ENCODE results near the gene PRKCQ. TPM values are rescaled to one million over a fixed set of nuclear protein-coding genes. Genes with fewer than 3 reads are reported as not detected.

PRKCQ gene
- 0.10 TPM in 1 of 2 replicates, not detected in the other for total RNA-seq (2014; rRNA removed; shearing (Covaris generic))

- peak; percentile 2 for DNase-seq (ENCODE audit: low read depth)
Observed at GRCh38 chr10:6579904-6580278, at the start of gene PRKCQ. Gene PRKCQ, minus strand, starts transcription at chr10:6580276. Its CDS starts 65,141 bp downstream, at chr10:6515135.

DNA sequence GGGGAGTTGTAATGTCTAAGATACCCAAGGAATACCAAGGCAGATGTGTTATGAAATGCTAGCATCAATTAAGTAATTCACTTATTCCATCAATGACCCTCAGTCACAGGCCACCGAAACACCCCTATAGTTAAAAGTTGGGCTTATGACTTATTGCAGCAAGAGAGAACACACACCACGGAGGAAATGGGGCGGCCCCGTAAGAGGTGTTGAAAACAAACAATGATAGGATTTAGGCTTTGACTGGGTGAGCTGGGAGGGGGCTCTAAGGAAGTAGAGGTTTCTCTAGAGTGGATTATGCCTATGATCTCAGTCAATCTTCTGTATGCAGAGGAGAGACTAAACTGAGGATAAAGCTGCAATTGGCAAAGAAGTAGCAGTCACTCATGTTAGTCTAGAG is 45.4 kb upstream of the PRKCQ start:
- no peak for DNase-seq (ENCODE audit: low read depth)

GRCh38 chr10:6624392-6624791 is 44.3 kb upstream of the PRKCQ start:
- no peak for DNase-seq (ENCODE audit: low read depth)

GRCh38 chr10:6622921-6623320 is 42.8 kb upstream of the PRKCQ start:
- no peak for DNase-seq (ENCODE audit: low read depth)

GRCh38 chr10:6621536-6621935 is 41.5 kb upstream of the PRKCQ start:
- peak; percentile 3 for DNase-seq (ENCODE audit: low read depth)

DNA sequence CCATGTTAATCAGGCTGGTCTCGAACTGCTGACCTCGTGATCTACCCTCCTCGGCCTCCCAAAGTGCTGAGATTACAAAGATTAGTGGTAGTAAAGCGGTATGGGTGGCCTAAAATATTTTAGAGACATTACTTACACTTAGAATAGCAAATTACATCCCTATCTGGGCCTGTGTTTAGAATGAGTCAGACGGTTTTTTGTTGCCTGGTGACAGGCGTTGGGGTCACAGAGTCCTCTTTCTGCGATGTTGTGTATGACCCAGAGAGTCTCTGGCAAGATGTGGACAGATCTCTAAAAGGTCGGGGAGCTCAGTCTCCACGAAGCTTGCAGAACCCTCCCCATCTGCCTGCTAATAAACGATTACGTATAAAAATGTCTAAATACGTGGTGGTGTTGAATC is 39.6 kb upstream of the PRKCQ start:
- DNase-seq (ENCODE audit: low read depth) = peak; percentile 3

DNA sequence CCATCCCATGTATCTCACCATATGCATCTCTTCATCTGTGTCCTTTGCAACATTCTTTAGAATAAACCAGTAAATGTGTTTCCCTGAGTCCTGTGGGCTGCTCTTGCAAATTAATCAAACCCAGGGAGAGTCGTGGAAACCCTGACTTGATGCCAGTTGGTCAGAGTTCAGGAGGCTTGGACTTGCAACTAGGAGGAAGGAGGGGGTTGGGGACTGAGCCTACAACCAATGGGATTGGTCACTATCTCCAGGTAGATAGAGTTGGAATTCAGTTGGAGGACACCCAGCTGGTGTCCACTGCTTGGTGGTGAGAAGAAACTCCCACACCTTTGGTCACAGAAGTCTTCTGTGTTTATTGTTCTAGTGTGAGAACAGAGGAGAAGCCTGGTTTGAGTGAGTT is 38.3 kb upstream of the PRKCQ start:
- DNase-seq (ENCODE audit: low read depth) = no peak

DNA sequence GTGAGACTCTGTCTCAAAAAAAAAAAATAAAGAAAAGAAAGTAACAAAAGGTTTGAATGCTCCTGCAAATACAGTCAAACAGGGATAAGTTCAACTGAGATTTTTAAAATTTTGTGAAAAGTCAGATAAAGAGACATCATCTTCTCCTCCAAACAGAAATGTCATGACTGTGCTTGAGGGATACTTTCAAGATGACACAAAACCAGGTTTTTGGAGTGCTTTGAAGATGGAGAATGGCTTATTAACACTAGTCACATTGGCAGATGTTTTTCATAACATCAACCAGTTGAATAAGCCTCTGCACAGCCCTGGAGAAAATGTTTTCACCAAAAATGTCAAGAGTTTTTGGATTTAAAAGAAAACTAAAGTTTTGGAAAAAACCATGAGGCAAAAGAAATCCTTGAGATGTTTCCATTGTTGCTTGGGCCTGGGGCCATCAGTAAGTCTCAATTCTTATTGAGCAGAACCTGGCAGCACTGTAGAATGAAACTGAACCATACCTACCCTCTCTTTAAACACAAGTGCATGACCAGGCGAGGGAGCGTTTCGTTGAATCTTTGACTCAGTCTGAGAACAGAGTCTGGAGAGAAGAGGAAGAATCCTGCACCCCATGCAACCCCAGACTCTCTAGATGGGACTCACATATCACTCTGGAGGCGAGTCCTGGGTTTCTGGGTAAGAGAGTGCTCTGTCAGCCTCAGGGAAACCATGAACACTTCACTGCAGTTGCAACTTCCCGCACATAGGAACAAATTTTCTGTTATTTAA is 37.4 kb upstream of the PRKCQ start:
- no peak for DNase-seq (ENCODE audit: low read depth)

DNA sequence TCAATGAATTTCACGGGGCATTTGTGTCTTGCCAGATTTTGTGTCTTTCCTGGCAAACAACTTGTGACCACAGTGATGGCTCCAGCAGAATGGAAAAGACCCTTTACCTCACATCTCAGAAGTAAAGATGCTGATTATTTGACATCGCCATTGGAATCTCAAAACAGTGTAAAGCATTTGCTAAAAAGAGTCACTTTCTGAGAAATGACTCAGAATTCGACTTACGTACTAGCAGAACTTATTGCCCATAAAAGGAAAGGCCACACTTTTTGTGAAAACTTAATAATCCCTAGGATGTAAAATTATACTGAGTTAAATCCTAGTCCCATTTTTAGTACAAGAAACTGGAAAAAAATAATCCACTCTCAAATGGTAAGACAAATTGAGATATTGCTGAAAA is 35.9 kb upstream of the PRKCQ start:
- no peak for DNase-seq (ENCODE audit: low read depth)

DNA sequence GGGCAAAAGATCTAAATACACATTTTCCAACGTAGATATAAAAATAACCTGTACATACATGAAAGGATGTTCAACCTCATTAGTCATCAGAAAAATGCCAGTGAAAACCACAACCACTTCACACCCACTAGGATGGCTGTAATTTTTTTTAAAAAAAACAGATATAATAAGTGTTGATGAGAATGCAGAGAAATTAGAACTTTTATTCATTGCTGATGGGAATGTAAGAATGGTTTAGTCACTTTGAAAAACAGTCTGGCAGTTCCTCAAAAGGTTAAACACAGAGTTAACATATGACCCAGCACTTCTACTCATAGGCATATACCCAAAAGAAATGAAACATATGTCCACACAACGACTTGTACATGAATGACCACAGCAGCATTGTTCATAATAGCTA is 32.3 kb upstream of the PRKCQ start:
- DNase-seq (ENCODE audit: low read depth) = no peak

DNA sequence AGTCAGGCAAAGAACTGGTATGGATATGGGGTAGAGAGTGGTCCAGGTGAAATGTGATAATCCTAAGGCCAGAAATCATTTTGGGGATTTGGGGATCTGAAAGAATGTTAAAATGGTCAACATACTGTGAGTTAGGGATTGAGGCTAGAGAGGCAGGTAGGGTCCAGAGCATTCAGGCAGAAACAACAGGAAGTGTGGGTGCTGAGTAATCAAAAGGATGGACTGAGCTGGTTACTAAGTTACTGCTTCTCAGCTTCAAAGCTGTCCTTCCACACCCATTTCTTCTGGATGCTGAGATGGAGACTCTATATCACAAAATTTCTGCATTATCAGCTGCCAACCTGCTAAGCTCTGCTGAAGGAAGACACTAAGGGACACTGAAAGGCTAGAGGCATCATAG is 30.6 kb upstream of the PRKCQ start:
- no peak for DNase-seq (ENCODE audit: low read depth)

DNA sequence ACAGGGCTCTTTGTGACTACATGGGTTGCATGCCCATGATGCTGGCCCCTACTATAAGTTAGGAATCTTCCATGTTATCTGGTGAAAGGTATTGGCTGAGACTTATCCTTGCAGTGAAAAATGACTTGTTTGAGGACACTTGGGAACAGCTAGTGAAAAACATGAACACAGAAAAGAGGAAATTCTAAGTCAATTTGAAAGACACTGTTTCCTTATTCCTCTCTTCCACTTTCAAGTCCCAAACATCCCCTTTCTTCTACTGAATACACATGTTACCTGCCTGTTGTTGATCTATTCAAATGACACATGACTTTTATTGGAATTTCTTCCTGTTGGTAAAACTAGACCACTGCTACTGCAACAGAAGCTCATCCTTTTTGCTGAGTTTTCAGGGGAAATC is 29.5 kb upstream of the PRKCQ start:
- DNase-seq (ENCODE audit: low read depth) = no peak

GRCh38 chr10:6607778-6608177 is 27.7 kb upstream of the PRKCQ start:
- no peak for DNase-seq (ENCODE audit: low read depth)

- DNase-seq (ENCODE audit: low read depth) = no peak
Observed at GRCh38 chr10:6607182-6607581, 27.1 kb upstream of the PRKCQ start.

DNA sequence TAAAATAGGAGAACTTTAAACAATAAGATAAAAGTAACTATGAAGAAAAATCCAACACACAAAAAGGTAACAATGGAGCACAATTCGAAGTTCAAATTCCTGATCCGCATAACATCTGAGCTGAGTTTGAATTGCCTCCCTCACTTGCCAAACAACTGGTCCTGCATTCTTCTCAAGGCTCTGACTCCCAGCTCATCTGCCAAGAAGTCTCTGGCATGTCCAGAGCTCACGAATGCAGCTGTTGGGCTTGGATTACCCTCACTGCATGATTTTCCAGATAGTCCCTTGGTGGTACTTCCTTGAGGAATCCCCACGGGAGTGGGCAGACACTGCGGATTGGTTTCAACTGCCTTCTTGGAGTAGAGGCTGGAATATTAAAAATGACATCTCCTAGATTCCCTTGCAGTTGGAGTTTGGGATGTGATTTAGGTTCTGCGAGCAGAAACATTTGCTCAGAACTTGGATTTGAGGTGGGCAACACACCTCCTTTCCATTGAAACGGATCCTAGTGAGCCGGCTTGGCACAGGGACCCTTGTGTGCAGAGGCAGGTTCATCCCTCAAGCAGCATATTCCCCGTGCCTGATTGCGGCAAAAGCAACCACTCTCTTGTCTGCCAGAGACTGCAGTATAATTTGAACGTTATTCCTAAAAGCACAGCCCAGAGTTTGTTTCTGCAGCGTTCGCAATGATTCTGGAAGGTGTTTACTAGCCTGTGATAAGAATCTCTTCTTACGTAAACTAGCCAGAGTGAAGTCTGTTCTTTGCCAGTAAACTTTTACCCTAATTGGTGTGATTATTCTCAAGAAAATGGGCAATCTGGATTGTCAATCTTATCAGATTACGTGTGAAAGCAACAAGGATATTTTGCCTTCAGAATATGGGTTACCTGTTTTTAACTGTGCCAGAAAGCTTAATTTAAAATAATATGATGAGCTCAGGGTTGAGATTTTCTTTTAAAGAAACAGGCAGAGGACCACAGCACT is 23.4 kb upstream of the PRKCQ start:
- DNase-seq (ENCODE audit: low read depth) = no peak

- no peak for DNase-seq (ENCODE audit: low read depth)
Observed at GRCh38 chr10:6602700-6603084, 22.6 kb upstream of the PRKCQ start.

DNA sequence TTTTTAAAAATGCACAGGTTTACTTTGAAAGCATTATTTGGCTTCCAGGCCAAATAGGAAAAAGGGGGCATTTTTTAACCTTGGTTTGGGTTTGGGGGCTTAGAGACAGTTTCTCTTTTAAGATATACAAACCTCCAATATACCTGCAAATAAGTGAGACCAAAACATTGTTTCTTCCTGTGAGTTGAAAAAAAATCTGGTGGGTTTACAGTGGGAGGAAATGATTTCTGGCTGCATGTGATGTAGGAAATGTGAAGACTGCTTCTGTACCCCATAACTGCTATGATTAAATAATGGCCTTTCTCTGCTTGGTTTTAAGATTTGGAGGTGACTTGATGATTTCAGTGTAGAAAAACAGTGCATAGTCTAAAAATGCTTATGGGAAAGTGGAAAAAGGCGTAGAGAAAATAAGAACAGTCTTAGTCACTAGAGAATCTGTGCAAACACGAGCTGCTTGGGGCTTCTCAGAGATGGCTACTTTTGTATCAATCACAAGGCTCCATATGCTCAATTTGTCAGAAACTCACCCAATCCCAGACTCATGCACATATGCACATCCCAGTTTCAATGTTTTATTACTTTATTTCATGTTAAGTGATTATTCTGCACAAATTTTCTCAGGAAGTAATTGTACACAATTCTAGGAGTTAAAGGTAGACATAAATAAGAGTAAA is 22.1 kb upstream of the PRKCQ start:
- no peak for DNase-seq (ENCODE audit: low read depth)

DNA sequence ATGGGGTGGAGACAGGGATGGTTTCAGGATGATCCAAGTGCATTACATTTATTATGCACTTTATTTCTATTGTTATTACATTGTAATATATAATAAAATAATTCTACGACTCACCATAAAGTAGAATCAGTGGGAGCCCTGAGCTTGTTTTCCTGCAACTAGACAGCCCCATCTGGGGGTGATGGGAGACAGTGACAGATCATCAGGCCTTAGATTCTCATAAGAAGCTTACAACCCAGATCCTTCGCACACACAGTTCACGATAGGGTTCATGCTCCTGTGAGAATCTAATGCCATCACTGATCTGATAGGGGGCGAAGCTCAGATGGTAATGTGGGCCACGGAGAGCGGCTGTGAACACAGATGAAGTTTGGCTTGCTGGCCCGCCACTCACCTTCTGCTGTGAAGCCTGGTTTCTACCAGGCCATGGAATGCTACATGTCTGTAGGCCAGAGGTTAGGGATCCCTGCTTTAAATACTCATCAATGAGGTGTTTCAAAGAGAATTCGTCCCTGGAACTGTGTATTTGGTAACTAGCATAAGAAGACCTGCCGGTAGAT is 21.2 kb upstream of the PRKCQ start:
- no peak for DNase-seq (ENCODE audit: low read depth)

- no peak for DNase-seq (ENCODE audit: low read depth)
Observed at GRCh38 chr10:6600224-6600987, 20.3 kb upstream of the PRKCQ start.

GRCh38 chr10:6598679-6599078 is 18.6 kb upstream of the PRKCQ start:
- no peak for DNase-seq (ENCODE audit: low read depth)

GRCh38 chr10:6597478-6597877 is 17.4 kb upstream of the PRKCQ start:
- no peak for DNase-seq (ENCODE audit: low read depth)

Measured in M059J (cell line).